ENCODE results near the gene CAPN8. TPM values are rescaled to one million over a fixed set of nuclear protein-coding genes. Genes with fewer than 3 reads are reported as not detected.

Gene CAPN8
- polyA plus RNA-seq, 1 of the 3 experiments (the other 2 are of a cell fraction), result not detected

- Histone ChIP-seq H3K4me3 (ENCODE audit: low read depth in 2 of 2, low read length in 1 of 2) (no peak overlapping the region), H2AFZ (ENCODE audit: low read depth) (no peak overlapping the region), H3K27ac (ENCODE audit: low read depth in 2 of 2, low read length in 1 of 2) (no peak overlapping the region), H3F3A (replicated peaks; ENCODE audit: insufficient read depth) (no peaks in the 10 kb centered on the region), H3K27me3 (ENCODE audit: insufficient read depth) (peaks cover 12% of the 10 kb centered on the region), H3K36me3 (replicated peaks in 1 of 2; ENCODE audit: control insufficient read depth in 1 of 2, insufficient read depth in 2 of 2, low read length in 1 of 2) (no peaks in the 10 kb centered on the region), H4K20me1 (ENCODE audit: insufficient read depth) (no peaks in the 10 kb centered on the region), H3K4me1 (ENCODE audit: control insufficient read depth in 1 of 2, insufficient read depth in 2 of 2, low read depth in 1 of 2, low read length in 1 of 2) (no peaks in the 10 kb centered on the region; a peak in 1 of 4 replicates), H3K9me3 (no peaks in the 10 kb centered on the region), H3K9me2 (no peaks in the 10 kb centered on the region), H3K4me2 (no peak overlapping the region), H3K9ac (no peak overlapping the region), H3K79me2 (ENCODE audit: insufficient read depth) (no peaks in the 10 kb centered on the region)
- CTCF ChIA-PET, result interaction anchor here (0.6 to 3.7 kb wide), 5 partner anchors 11 to 140 kb away, joined by 3 to 15 read pairs (median 3); no protein-coding TSS in a partner anchor
- WGBS (ENCODE audit: low lambda C conversion rate), result 30% methylated on average over 4 of the region's 4 CpGs
- POLR2A ChIA-PET, result no interaction called here
- no peak for DNase-seq
- TF ChIP-seq USF1 (IDR thresholded peaks at IDR 0.05; ENCODE audit: borderline replicate concordance, low read depth), result no peak
- TF ChIP-seq SIN3A (IDR thresholded peaks at IDR 0.05; ENCODE audit: borderline replicate concordance, low read depth, low read length), result no peak
- no peak for TF ChIP-seq FOXJ3 (CRISPR knock-in tag; IDR thresholded peaks at IDR 0.05)
- TF ChIP-seq GATA2 (CRISPR knock-in tag; IDR thresholded peaks at IDR 0.05), result no peak
- no peak for TF ChIP-seq NRF1 (IDR thresholded peaks at IDR 0.05; ENCODE audit: low read depth, low read length)
- no peak for TF ChIP-seq ELF1 (IDR thresholded peaks at IDR 0.05)
- TF ChIP-seq FOSL2 (IDR thresholded peaks at IDR 0.05; ENCODE audit: borderline replicate concordance, low read depth), result no peak
- no peak for TF ChIP-seq TAF1 (IDR thresholded peaks at IDR 0.05; ENCODE audit: borderline replicate concordance, low read depth, low read length)
- TF ChIP-seq TCF12 (IDR thresholded peaks at IDR 0.05), result no peak
- no peak for TF ChIP-seq EZH2phosphoT487 (IDR thresholded peaks at IDR 0.05; ENCODE audit: borderline replicate concordance, low read depth)
- TF ChIP-seq FOXM1 (IDR thresholded peaks at IDR 0.05; ENCODE audit: low read depth), result no peak
- TF ChIP-seq, protein P1, sequence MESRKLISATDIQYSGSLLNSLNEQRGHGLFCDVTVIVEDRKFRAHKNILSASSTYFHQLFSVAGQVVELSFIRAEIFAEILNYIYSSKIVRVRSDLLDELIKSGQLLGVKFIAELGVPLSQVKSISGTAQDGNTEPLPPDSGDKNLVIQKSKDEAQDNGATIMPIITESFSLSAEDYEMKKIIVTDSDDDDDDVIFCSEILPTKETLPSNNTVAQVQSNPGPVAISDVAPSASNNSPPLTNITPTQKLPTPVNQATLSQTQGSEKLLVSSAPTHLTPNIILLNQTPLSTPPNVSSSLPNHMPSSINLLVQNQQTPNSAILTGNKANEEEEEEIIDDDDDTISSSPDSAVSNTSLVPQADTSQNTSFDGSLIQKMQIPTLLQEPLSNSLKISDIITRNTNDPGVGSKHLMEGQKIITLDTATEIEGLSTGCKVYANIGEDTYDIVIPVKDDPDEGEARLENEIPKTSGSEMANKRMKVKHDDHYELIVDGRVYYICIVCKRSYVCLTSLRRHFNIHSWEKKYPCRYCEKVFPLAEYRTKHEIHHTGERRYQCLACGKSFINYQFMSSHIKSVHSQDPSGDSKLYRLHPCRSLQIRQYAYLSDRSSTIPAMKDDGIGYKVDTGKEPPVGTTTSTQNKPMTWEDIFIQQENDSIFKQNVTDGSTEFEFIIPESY (IDR thresholded peaks at IDR 0.05; ENCODE audit: borderline replicate concordance, low read depth), result no peak
- TF ChIP-seq PBX3 (IDR thresholded peaks at IDR 0.05), result no peak
Observed at GRCh38 chr1:223543560-223543959, 121.9 kb downstream of the CAPN8 start.

DNA sequence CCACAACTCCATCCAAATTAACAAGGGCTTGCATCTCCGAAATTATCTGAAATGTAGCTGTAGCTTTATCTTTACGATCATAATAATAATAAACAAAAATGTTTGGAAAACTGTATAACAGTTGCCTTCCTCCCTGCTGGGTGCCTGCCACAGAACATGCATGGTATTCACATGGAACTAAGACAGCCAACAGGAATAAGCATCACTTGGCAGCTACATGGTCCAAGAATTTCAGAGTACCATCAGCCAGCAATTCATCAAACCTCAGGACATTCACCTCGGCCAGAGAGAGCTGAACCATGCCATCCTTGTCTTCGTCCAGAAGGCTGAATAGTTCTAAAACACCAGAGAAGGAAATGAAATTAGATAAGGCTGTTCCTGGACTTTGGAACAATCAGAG lies 122.7 kb downstream of the CAPN8 start:
- Histone ChIP-seq H3K9me2 (no peaks in the 10 kb centered on the region), H3K4me3 (ENCODE audit: low read depth in 2 of 2, low read length in 1 of 2) (no peak overlapping the region), H3K4me1 (ENCODE audit: control insufficient read depth in 1 of 2, insufficient read depth in 2 of 2, low read depth in 1 of 2, low read length in 1 of 2) (no peaks in the 10 kb centered on the region; a peak in 1 of 4 replicates), H3F3A (replicated peaks; ENCODE audit: insufficient read depth) (no peaks in the 10 kb centered on the region), H3K36me3 (replicated peaks in 1 of 2; ENCODE audit: control insufficient read depth in 1 of 2, insufficient read depth in 2 of 2, low read length in 1 of 2) (no peaks in the 10 kb centered on the region), H4K20me1 (ENCODE audit: insufficient read depth) (no peaks in the 10 kb centered on the region), H2AFZ (ENCODE audit: low read depth) (no peak overlapping the region), H3K27ac (ENCODE audit: low read depth in 2 of 2, low read length in 1 of 2) (no peak overlapping the region), H3K79me2 (ENCODE audit: insufficient read depth) (no peaks in the 10 kb centered on the region), H3K27me3 (ENCODE audit: insufficient read depth) (peaks cover 12% of the 10 kb centered on the region), H3K9ac (no peak overlapping the region), H3K4me2 (no peak overlapping the region), H3K9me3 (no peaks in the 10 kb centered on the region)
- WGBS (ENCODE audit: low lambda C conversion rate), result 25% methylated on average over 4 of the region's 4 CpGs
- no peak for TF ChIP-seq FOXM1 (IDR thresholded peaks at IDR 0.05; ENCODE audit: low read depth)
- no peak for TF ChIP-seq ELF1 (IDR thresholded peaks at IDR 0.05)
- no peak for TF ChIP-seq RAD21 (IDR thresholded peaks at IDR 0.05; ENCODE audit: low read length)
- TF ChIP-seq RXRA (IDR thresholded peaks at IDR 0.05; ENCODE audit: borderline replicate concordance, low read depth), result no peak
- TF ChIP-seq POLR2AphosphoS5 (IDR thresholded peaks at IDR 0.05; ENCODE audit: low read depth, low read length), result no peak
- TF ChIP-seq EZH2phosphoT487 (IDR thresholded peaks at IDR 0.05; ENCODE audit: borderline replicate concordance, low read depth), result no peak
- TF ChIP-seq CTCF (IDR thresholded peaks at IDR 0.05), result no peak
- no peak for DNase-seq
- POLR2A ChIA-PET, result no interaction called here
- CTCF ChIA-PET, result interaction anchor here (0.7 to 3.7 kb wide), 4 partner anchors 11 to 141 kb away, joined by 3 to 15 read pairs (median 6); no protein-coding TSS in a partner anchor

Measured in SK-N-SH (cell line).